ENCODE measurements around the gene CLDN20.
A peak's percentile ranks its signal among the peaks of the same experiment; 100 is the strongest.

Gene CLDN20

GRCh38 chr6:155245831-155246230 is 18.0 kb upstream of the CLDN20 start:
- DNase-seq, result no peak

DNA sequence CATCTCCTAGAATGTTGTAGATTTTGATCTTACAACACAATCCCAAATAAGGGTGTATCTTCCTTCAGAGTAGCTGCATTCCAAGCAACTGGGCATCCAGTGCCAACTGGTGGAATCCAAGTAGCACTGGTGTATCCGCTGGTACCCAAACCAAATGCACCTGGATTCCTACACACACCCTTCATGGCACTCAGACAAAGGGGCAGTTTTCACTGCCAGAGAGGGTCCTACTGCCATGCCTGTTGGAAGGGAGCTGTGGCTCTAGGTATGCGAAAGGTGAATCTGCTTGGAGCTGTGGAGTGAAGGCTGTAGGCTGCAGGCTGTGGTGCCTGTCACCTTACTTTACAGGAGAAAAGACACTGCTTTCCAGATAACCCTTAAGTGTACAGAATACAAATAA is 17.0 kb upstream of the CLDN20 start:
- DNase-seq, result no peak

GRCh38 chr6:155247618-155248007 is 16.2 kb upstream of the CLDN20 start:
- no peak for DNase-seq

DNA sequence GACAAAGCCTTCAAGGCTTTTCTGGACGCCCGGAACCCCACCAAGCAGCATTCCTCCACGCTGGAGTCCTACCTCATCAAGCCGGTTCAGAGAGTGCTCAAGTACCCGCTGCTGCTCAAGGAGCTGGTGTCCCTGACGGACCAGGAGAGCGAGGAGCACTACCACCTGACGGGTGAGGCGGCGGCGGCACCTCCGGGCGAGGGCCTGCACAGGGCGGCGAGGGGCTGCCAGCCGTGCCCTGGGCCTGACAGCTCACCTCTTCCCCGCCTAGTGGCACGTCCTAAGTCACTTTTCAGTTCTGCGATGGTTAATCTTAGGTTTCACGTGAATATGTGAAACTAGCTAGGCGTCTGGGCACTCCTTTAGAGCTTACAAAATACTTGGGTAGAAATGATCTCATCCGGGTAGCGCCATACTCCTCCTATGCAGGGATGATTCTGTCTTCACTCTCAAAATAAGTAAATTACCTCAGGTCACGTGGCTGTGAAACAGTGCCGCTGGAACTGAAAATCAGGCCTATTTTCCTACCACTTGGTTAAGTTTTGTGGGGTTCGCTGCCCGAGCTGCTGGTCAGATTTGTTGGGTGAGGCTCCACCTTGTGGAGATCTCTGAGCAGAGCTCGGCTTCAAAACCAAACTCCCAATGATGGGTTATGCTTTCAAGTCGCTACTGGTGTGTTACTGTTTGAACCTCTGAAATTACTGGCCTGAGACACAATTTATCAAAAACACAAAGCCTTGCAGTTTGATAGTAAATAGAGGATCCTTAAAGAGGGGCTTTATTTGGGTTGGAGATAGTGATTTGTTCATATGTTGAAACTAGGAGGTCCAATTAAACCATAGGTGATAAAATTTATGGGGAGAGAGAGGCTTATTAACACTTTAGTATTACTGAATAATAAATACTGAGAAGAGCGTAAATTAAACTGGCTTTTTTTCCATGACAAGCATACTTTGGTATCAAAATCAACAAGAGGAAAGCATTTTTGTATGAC is 15.5 kb upstream of the CLDN20 start:
- peak; percentile 47 for DNase-seq

- DNase-seq, result no peak
Measured at GRCh38 chr6:155250701-155251381, 13.0 kb upstream of the CLDN20 start.

- DNase-seq, result no peak
Measured at GRCh38 chr6:155252581-155252980, 11.2 kb upstream of the CLDN20 start.

DNA sequence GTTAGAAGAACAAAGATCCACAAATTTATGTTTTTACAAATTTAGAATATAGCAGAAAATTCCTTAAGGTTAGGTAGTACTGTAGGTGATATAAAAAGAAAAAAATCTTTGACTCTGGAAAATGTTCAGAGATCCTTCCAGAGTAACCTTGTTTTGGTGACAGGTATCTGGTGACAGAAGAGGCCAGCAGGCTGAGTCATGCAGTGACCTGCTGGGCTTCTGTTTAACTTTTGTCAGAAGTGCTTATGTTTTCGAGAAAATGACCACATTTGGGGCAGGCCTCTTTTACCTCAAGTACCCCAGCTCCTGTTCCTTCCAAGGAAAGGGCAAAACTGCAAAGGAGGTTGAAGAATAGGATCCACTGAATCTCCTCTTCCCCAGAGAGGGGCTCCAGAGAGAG is 10.5 kb upstream of the CLDN20 start:
- no peak for DNase-seq

GRCh38 chr6:155254139-155254538 is 9.7 kb upstream of the CLDN20 start:
- no peak for DNase-seq

DNA sequence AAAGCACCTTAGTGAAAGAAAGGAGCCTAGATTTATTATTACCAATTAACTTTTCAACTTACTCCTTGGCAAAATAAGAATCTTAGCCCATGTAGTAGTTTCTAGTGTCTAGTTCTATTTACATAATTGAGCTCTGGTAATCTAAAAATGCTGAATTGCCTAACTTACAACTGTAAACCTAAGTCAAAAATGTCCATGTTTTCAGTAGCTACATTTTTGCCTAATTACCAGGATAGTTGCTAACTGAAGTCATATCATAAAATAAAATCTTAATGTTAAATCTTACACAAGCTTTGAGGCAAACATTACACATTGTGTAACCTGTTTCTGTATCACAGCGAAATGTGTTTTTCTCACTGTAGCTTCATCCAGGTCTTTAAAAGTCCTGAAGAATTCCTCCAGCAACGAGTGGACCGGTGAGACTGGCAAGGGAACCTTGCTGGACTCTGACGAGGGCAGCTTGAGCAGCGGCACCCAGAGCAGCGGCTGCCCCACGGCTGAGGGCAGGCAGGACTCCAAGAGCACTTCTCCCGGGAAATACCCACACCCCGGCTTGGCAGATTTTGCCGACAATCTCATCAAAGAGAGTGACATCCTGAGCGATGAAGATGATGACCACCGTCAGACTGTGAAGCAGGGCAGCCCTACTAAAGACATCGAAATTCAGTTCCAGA is 7.6 kb upstream of the CLDN20 start:
- no peak for DNase-seq

GRCh38 chr6:155257796-155258195 is 6.0 kb upstream of the CLDN20 start:
- DNase-seq, result no peak

DNA sequence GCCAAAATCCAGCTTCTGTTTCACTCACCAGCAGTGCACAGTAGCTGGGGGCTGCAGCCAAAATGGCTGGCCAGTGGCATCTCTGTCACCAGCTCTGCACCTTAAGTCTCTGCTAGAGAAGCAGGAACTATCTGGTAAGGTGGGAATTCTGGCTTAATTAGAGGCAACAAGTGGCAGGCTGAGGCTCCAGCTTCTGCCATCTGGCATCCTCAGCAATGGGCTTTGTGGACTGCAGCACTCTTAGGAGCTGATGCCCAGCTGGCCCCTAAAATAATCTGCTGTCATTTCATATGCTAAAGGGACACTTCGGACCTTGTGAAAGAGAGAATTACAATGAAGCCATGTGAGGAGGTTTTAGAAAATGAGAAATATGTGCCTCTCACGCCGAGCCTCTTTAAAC is 4.6 kb upstream of the CLDN20 start:
- peak; percentile 87 for DNase-seq

DNA sequence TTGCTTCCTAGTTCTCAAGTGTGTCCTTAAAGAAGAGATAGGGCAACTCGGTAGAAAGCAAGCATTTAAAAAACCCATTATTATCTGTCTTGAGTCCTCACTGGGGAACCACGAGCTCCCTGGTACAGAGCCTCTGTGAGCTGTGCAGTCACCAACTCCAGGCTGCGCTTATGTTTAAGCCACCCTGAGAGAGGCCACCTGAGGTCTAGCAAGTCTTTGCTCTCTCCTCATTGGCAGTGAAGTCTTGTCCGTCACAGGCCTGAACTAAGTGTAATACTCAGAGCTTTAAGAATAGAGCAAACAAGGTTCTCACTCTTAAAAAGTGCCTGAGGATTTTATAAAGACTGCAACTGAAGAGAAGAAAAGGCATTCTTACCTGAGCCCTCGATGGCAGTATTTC is 3.9 kb upstream of the CLDN20 start:
- DNase-seq, result peak; percentile 38

- DNase-seq, result no peak
Measured at GRCh38 chr6:155260686-155261085, 3.1 kb upstream of the CLDN20 start.

DNA sequence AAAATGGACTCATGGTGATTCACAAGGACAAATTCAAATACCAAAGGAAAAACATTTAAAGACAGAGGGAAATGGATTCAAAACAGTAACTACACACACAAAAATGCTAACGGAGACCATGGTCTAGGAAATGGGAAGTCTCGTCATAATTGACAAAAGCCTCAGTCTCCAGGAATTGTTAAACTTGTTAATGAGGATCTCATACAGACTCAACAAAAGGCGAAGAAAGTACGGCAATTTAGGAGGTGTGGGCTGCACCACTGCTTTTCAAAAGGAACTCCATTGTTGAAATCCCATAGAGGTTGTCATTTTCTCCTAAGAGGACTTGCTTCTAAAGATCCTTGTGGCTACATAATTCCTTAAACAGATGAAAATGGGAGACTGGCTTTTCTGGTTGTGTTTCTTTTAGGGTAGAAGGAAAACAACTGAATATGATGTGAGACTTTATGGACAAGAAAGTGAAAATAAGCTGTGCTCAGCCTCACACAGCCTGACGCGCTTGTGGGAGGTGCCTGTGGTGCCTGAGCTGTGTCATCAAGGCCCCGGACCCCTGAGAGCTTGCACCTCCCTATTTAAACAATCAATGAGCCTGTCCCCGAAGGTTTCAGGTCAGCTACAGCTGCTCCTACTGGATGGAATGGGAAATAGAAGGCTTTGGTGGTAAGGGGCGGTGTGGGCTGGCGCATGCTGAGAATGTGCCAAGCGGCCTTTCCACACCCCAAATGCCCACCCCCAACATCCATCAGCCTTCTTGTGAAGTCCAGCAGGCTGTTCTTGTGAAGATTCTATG is 2.5 kb upstream of the CLDN20 start:
- no peak for DNase-seq

- DNase-seq, result no peak
Measured at GRCh38 chr6:155262655-155263054, 1.2 kb upstream of the CLDN20 start.

DNA sequence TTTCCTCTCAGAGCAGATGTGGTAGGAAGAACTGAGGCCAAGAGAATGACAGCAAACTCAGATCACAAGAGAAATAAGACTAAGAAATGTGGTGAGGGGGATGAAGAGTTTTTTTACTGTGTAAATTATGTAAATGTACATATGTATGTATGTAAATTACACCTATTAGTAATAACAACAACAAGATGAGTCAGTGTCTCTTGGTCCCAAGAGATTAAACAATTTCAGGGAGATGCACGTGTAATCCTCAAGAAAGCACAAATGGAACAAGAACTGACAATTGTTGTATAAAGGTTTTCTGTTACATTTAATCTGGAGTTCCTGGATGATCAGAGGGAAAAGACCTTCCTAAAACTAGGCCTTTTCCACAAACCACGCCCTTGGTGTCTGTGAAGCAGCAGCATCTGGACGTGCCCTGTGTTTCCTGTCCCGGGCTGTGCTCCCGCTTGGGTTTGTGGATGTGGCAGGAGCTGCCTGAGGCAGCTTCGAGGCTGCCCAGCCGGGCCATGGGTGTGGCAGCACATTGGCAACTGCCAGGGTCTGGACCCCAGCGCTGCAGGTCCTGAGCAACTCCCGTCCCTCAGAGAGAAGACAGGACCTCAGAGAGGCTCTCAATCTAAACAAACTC is 994 bp downstream of the CLDN20 start:
- no peak for DNase-seq

DNA sequence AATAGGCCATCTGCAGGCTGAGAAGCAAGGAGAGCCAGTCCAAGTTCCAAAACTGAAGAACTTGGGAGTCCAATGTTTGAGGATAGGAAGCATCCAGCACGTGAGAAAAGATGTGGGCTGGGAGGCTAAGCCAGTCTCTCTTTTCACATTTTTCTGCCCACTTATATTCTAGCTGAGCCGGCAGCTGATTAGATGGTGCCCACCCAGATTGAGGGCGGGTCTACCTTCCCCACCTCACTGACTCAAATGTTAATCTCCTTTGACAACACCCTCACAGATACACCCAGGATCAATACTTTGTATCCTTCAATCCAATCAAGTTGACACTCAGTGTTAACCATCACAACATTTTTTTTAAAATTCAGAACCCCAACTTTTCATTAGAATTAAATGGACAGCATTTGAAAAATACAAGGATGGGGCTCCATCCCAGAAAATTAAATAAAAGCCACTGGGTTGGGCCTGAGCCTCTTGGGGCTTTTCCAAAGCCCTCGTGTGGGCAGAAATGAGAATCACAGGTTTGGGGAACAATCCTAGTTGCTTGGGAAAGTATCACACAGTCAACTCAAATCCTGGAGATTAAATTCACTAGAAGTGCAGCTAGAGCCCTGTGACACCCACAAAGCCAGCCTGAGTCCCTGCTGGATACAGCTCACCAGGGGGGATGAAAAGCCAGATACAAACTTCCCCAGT is 2.2 kb downstream of the CLDN20 start:
- no peak for DNase-seq

DNA sequence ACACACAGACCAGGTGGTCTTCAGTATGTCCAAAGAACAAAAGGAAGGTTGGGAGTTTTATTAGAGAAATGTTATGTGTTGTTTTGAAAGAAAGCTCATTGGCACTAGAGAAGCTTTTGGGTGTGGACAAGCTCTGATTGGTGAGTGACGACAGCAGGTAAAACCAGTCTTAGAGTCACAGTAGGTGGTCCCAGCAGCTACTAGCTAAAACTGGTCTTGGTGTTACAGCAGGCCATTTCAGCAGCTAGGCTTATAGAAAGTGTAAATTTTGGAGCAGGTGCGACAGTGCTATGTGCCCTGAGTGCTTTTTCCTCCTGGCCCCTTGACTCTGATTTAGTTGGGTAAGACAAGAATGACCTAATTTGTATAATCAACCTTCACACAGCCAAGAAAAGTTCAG is 3.6 kb downstream of the CLDN20 start:
- no peak for DNase-seq

DNA sequence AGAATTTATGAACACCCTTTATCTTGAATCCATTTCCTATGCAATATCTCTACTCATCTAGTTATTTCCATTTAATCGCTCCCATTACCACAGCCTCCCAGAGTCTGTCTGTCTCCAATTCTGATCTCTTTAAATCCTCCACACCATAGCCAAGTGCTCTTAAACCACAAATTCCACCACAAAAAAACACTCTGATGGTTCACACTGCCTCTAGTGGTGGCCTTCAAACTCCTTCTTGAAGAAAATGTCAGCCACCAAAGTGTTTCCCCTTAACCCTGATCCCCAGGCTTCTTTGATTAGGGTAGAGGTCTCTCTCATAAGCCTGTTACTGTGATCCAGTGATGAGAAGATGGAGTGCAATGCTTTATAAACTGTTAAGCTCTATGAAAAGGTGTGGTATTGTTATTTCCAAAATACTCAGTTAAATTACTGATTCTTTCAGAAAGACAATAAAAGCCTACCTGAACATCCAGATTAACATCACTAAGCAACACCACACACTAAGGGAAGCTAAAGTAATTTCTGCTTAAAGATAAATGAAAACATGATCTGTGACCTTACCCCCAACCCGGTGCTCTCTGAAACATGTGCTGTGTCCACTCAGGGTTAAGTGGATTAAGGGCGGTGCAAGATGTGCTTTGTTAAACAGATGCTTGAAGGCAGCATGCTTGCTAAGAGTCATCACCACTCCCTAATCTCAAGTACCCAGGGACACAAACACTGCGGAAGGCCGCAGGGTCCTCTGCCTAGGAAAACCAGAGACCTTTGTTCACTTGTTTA is 4.5 kb downstream of the CLDN20 start:
- peak; percentile 98 for DNase-seq

DNA sequence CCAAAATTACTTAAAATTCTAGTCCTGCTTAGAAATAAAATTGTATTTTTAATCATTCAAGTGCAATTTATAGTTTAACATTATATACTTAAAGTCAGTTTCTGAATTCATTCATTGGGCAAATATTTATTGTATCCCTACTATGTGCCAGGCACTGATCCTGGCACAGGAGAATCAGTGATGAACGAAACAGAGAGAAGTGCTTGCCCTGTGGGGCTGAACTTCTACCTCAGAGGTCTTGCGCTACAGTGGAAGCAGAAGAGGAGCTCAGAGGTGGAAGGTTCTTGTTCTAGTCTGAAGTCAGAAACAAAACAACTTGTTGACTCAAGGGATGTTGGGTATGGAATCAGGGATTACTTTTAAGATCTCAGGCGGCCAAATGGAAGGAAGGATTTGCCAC is 6.0 kb downstream of the CLDN20 start:
- no peak for DNase-seq

DNA sequence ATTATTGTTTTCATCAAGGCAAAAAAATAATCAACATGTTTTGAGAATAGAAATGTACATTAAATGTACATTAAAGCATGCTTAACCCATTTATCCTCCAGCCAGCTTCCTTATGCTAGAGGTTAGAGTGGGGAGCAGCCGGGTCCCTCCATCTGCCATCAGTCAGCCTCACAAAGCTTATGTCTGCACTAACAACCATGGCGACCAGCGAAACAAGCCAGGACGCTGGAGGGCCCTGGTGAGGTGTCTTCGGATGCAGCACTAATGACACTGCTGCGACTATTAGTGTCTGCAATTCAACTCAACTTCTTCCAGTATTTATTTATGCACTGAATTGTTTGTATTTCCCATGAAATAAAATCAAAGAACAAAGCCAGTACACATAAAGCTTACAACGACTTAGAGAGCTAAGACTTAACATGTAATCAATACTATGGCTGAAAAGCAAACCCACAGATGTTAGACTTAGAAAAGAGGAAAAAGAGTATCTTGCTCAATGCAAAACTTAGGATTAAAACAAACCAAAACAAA is 6.8 kb downstream of the CLDN20 start:
- peak; percentile 95 for DNase-seq
